Uterus (tissue), 2 donors: ENCODE results near the gene MED19.

Source experiments
- CTCF ChIP-seq, 4 experiments: fragments of 200-600 bp in 2 of 4; fragments of 450-650 bp in 2 of 4; sonication (generic) in 2 of 4; IDR thresholded peaks; one replicate each; pipeline ENCODE4 v1.5.1; 2016 to 2019; ENCODE audit warnings: antibody characterized with exemption in 4 of 4, mild to moderate bottlenecking in 2 of 4, moderate library complexity in 1 of 4
- POLR2A ChIP-seq, 2 donors: fragments of 450-650 bp; IDR thresholded peaks; one replicate each; pipeline ENCODE4 v1.6.1; 2016; ENCODE audit warnings: antibody characterized with exemption in 2 of 2, mild to moderate bottlenecking in 1 of 2, moderate library complexity in 1 of 2

DNA sequence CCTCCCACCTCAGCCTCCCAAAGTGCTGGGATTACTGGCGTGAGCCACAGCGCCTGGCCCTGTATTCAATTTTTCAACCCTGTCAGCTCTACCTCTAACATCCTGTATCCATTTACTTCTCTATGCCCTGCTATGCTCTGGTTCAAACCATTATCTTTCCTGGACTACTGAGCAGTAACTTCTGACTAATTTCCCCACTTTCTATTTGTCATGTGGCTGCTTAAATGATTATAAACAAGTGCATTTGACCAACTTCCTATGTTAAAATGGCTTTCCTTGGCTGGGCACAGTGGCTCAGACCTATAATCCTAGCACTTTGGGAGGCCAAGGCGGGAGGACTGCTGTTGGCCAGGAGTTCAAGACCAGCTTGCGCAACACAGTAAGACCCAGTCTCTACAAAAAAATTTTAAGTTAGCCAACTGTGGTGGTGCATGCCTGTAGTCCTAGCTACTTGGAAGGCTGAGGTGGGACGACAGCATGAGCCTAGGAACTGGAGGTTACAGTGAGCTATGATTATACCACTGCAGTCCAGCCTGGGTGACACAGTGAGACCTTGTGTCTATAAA lies 2.1 kb downstream of the MED19 start:
- TF ChIP-seq CTCF (IDR thresholded peaks at IDR 0.05) (no peak), POLR2A (IDR thresholded peaks at IDR 0.05) (no peak)
